Breast epithelium (tissue), 4 donors: ENCODE results near the gene PRAMEF4. TPM values are rescaled to one million over a fixed set of nuclear protein-coding genes. Genes with fewer than 3 reads are reported as not detected.
"Not testable (repeated sequence)": the region's sequence is repeated elsewhere in the genome, so short reads cannot be mapped to it uniquely, and the experiment has no call there.

Source experiments
- DNase-seq, 2 donors: peaks; one replicate each; pipeline ENCODE4 v3.0.0-alpha.2; 2019; ENCODE audit warnings: low spot score in 2 of 2
- H3K27ac ChIP-seq, 2 donors: fragments of 200-600 bp; sonication (generic) in 1 of 2; one replicate each; pipeline ENCODE4 v1.5.1; 2016 to 2019; ENCODE audit warnings: mild to moderate bottlenecking in 1 of 2
- H3K27me3 ChIP-seq, 2 donors: fragments of 200-600 bp; sonication (generic) in 1 of 2; one replicate each; pipeline versions ENCODE4 v1.5.1 to v1.6.0; 2017 to 2019; ENCODE audit warnings: control low read depth in 1 of 2, mild to moderate bottlenecking in 1 of 2
- H3K36me3 ChIP-seq: fragments of 200-600 bp; one replicate; pipeline ENCODE4 v1.5.1; 2019
- H3K4me1 ChIP-seq, 2 donors: fragments of 200-600 bp; sonication (generic); one replicate each; pipeline ENCODE4 v1.5.1; 2016 to 2019; ENCODE audit warnings: control low read depth in 1 of 2
- H3K4me3 ChIP-seq, 3 donors: fragments of 200-600 bp; sonication (generic); 1 replicate in 2 of 3; 2 replicates in 1 of 3; pipeline ENCODE4 v1.5.1; 2016 to 2019; ENCODE audit warnings: mild to moderate bottlenecking in 3 of 3, moderate library complexity in 2 of 3
- H3K9me3 ChIP-seq, 2 donors: fragments of 200-600 bp; sonication (generic) in 1 of 2; one replicate each; pipeline ENCODE4 v1.5.1; 2016 to 2019; ENCODE audit warnings: control low read depth in 1 of 2
- intact Hi-C: fragments of 100-400 bp; cut with DNase I; formaldehyde crosslinking; loops from one replicate; pipeline ENCODE4 v1.15.1; 2023; ENCODE audit warnings: low total_unique reads
- total RNA-seq, 3 donors: library from RNA; depleted of rRNA; stranded (reverse); fragments of >200 nt; gene quantifications; one replicate each; pipeline ENCODE4 v1.1.0, GENCODE V29; 2016

The PRAMEF4 gene
- not detected for total RNA-seq

- H3K27me3 ChIP-seq, H3K27ac ChIP-seq, intact Hi-C loops, H3K9me3 ChIP-seq, DNase-seq, H3K4me1 ChIP-seq, H3K4me3 ChIP-seq, H3K36me3 ChIP-seq: not testable (repeated sequence)
Observed at GRCh38 chr1:12886101-12886500, at the start of gene PRAMEF4. Gene PRAMEF4 (minus strand): TSS chr1:12886201. CDS start chr1:12883394, 2,807 bp downstream.

GRCh38 chr1:12924368-12924767 is 38.4 kb upstream of the PRAMEF4 start:
- H3K27ac ChIP-seq, H3K36me3 ChIP-seq, DNase-seq, H3K9me3 ChIP-seq, H3K27me3 ChIP-seq, intact Hi-C loops, H3K4me3 ChIP-seq, H3K4me1 ChIP-seq: not testable (repeated sequence)

GRCh38 chr1:12921749-12922148 is 35.7 kb upstream of the PRAMEF4 start:
- intact Hi-C loops = not testable (repeated sequence)

GRCh38 chr1:12916310-12916709 is 30.3 kb upstream of the PRAMEF4 start, which contains the start of gene PRAMEF7:
Gene PRAMEF7 (plus strand): TSS chr1:12916610. CDS start chr1:12917693, 1,083 bp downstream.
- H3K9me3 ChIP-seq, intact Hi-C loops, H3K27ac ChIP-seq, H3K4me3 ChIP-seq, H3K36me3 ChIP-seq, DNase-seq, H3K4me1 ChIP-seq, H3K27me3 ChIP-seq: not testable (repeated sequence)

More at GRCh38 chr1:12921749-12922148, 35.7 kb upstream of the PRAMEF4 start:
- not testable (repeated sequence) for H3K9me3 ChIP-seq, H3K36me3 ChIP-seq, H3K27ac ChIP-seq, H3K4me3 ChIP-seq, H3K27me3 ChIP-seq, DNase-seq, H3K4me1 ChIP-seq

GRCh38 chr1:12903793-12904572 is 18.0 kb upstream of the PRAMEF4 start:
- not testable (repeated sequence) for H3K27me3 ChIP-seq, H3K4me1 ChIP-seq

GRCh38 chr1:12899186-12899585 is 13.2 kb upstream of the PRAMEF4 start:
- H3K36me3 ChIP-seq, H3K9me3 ChIP-seq, DNase-seq, H3K27me3 ChIP-seq, H3K27ac ChIP-seq, H3K4me1 ChIP-seq, H3K4me3 ChIP-seq, intact Hi-C loops: not testable (repeated sequence)

More at GRCh38 chr1:12903793-12904572, 18.0 kb upstream of the PRAMEF4 start:
- H3K4me3 ChIP-seq, H3K9me3 ChIP-seq, H3K27ac ChIP-seq, H3K36me3 ChIP-seq, DNase-seq, intact Hi-C loops: not testable (repeated sequence)

GRCh38 chr1:12898170-12898569 is 12.2 kb upstream of the PRAMEF4 start, which contains the start of gene PRAMEF10:
Gene PRAMEF10 (minus strand): TSS chr1:12898270. CDS start chr1:12895847, 2,423 bp downstream.
- DNase-seq, H3K9me3 ChIP-seq, H3K27ac ChIP-seq, H3K36me3 ChIP-seq, H3K4me3 ChIP-seq, H3K27me3 ChIP-seq, H3K4me1 ChIP-seq, intact Hi-C loops: not testable (repeated sequence)

GRCh38 chr1:12878453-12878852 is 7.5 kb downstream of the PRAMEF4 start:
- intact Hi-C loops, H3K27me3 ChIP-seq, H3K36me3 ChIP-seq, DNase-seq, H3K9me3 ChIP-seq, H3K27ac ChIP-seq, H3K4me3 ChIP-seq, H3K4me1 ChIP-seq: not testable (repeated sequence)

GRCh38 chr1:12863131-12863880 is 22.7 kb downstream of the PRAMEF4 start:
- H3K36me3 ChIP-seq, H3K4me3 ChIP-seq, H3K27ac ChIP-seq, H3K9me3 ChIP-seq, H3K4me1 ChIP-seq, H3K27me3 ChIP-seq, DNase-seq, intact Hi-C loops: not testable (repeated sequence)

- H3K9me3 ChIP-seq, H3K27me3 ChIP-seq, DNase-seq, intact Hi-C loops, H3K27ac ChIP-seq, H3K36me3 ChIP-seq, H3K4me3 ChIP-seq, H3K4me1 ChIP-seq: not testable (repeated sequence)
Observed at GRCh38 chr1:12856786-12857185, 29.2 kb downstream of the PRAMEF4 start, which contains the start of gene PRAMEF2. Gene PRAMEF2 (plus strand): TSS chr1:12857086. CDS start chr1:12859010, 1,924 bp downstream.
